ENCODE data around the gene MFAP4.

Gene MFAP4, protein sequence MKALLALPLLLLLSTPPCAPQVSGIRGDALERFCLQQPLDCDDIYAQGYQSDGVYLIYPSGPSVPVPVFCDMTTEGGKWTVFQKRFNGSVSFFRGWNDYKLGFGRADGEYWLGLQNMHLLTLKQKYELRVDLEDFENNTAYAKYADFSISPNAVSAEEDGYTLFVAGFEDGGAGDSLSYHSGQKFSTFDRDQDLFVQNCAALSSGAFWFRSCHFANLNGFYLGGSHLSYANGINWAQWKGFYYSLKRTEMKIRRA

DNA sequence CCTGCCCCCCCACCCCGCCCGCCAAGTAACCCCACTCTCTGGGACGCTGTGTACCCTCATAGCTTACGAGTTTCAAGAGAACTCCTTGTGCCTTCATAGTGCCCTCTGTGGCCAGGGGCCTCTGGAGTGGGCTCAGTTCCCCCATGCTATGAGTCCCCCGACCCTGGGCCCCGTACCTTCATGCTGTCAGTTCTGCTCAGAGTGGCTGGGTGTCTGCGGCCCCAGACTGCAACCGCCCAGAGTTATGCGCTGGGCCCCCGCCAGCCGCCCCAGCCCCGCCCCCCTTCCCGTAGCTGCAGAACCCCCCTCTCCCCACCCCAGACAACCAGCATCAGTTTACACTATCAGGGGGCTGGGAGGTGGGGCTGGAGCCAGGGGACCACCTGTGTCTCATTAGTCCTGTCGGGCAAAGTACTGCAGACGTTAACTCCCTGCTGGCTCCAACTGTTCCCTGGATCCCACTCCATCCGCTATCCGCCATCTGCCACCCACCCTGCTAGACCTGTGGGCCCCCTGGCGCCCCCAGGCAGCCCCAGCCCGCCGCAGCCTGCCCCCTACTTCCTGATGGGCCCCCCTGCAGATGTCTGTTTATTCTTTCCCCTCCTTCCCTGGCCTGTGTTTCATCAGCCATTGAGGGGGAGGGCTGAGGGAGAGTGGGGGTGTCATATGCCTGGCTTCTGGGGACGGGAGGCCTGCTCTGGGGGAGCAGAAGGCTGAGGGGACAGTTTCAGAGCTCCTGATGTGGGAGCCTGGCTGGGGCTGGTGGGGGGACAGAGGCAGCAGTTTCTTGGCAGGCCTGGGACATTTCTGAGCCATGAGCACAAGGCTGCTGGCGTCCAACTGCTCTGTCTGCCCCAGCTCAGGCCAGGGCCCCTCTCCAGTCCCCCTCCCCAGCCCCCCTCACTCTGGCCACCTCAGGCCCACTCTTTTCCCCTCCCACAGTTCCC, at the start of gene MFAP4:
Gene MFAP4 (minus strand): TSS at position 217 of the 947 bp plus-strand sequence. CDS start 35 bp downstream, at position 182.
- Histone ChIP-seq H3K9me3 (ENCODE audit: control insufficient read depth, insufficient read depth, low read length) (no peaks in the 10 kb centered on the region), H3K4me1 (ENCODE audit: control insufficient read depth, insufficient read depth, low read length) (peaks cover 9% of the 10 kb centered on the region), H3K36me3 (ENCODE audit: control insufficient read depth, insufficient read depth, low read length) (peaks cover 22% of the 10 kb centered on the region), H3K27me3 (ENCODE audit: control insufficient read depth, insufficient read depth, low read length) (no peaks in the 10 kb centered on the region), H3K27ac (ENCODE audit: low read length) (no peak within 1 kb of the TSS), H3K4me3 (ENCODE audit: low read length) (0 out of 2 replicates have a peak within 1 kb of the TSS, but pooled peaks have one; percentile 5)
- no peak for DNase-seq (ENCODE audit: low read depth, low spot score)
- no CpG with 5 or more reads among the region's 22 CpGs for WGBS (ENCODE audit: insufficient coverage, insufficient read length)

DNA sequence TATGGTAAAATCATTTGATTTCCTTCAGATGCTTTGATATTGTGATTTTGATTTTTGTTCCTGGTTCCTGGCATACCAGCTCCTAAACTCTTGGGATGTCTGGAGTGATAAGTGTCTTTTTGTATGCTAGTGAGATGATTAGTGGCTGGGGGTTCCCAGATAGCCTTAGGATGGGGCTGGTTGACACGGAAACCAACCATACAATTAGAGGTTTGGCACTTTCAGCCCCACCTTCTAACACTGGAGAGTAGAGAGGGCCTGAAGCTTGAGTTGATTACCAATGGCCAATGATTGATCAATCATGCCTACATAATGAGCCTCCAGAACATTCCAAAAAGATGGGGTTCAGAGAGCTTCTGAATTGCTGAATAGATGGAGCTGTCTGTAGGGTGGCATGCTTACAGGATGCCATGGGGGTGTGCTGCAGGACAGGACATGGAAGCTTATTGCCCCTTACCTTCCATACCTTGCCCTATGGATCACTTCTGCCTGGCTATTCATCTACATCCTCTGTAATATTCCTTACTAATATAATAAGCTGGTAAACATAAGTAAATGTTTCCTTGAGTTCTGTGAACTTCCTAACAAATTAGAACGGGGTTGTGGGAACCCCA, 46.8 kb upstream of the MFAP4 start:
- H3K4me3 ChIP-seq (ENCODE audit: low read length): no peak overlapping the region
- no peak overlapping the region for H3K27ac ChIP-seq (ENCODE audit: low read length)
- H3K27me3 ChIP-seq (ENCODE audit: control insufficient read depth, insufficient read depth, low read length): no peaks in the 10 kb centered on the region
- WGBS (ENCODE audit: insufficient coverage, insufficient read length): no CpG with 5 or more reads among the region's 2 CpGs
- peaks cover 3% of the 10 kb centered on the region for H3K4me1 ChIP-seq (ENCODE audit: control insufficient read depth, insufficient read depth, low read length)
- DNase-seq (ENCODE audit: low read depth, low spot score): no peak
- H3K36me3 ChIP-seq (ENCODE audit: control insufficient read depth, insufficient read depth, low read length): no peaks in the 10 kb centered on the region
- no peaks in the 10 kb centered on the region for H3K9me3 ChIP-seq (ENCODE audit: control insufficient read depth, insufficient read depth, low read length)

DNA sequence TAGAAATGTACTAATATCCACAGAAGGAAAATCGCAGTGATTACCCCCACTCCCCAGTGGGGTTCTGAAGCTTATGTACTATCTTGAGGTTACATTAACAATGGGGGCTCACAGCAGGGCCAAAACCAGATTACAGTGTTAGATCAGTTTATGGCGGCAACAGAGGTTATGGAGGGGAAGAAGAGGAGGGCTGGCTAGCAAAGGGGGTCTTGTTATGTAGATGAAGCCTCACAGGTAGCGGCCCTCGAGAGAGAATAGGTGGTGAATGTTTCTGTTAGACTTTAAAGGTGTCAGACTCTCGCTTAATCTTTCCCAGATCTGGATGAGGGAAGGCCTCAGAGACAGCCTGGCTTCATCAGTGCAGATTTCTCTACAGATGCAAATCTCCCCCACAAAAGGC, 46.3 kb upstream of the MFAP4 start:
- Histone ChIP-seq H3K27me3 (ENCODE audit: control insufficient read depth, insufficient read depth, low read length) (no peaks in the 10 kb centered on the region), H3K27ac (ENCODE audit: low read length) (no peak overlapping the region), H3K9me3 (ENCODE audit: control insufficient read depth, insufficient read depth, low read length) (no peaks in the 10 kb centered on the region), H3K4me3 (ENCODE audit: low read length) (no peak overlapping the region), H3K36me3 (ENCODE audit: control insufficient read depth, insufficient read depth, low read length) (no peaks in the 10 kb centered on the region), H3K4me1 (ENCODE audit: control insufficient read depth, insufficient read depth, low read length) (peaks cover 3% of the 10 kb centered on the region)
- no peak for DNase-seq (ENCODE audit: low read depth, low spot score)
- no CpG with 5 or more reads among the region's 5 CpGs for WGBS (ENCODE audit: insufficient coverage, insufficient read length)

DNA sequence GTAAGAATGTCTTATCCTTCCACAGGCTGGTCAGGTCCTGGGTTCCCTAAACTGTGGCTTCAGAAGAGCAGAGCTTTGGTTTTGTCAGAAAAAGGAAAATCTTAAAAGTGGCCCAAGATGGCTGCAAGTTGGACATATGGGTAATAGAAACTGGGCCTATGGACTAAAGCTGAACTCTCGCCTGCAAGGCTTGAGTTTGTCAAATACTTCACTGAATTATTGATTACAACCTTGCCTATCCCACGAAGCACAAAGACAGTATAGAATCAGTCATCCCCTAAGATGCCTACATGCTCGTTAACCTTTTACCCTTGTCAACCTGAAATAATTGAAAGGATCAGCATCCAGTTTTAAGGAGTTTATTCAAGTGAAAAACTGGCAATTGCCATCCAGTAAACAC, 44.7 kb upstream of the MFAP4 start:
- H3K27me3 ChIP-seq (ENCODE audit: control insufficient read depth, insufficient read depth, low read length): no peaks in the 10 kb centered on the region
- no peak for DNase-seq (ENCODE audit: low read depth, low spot score)
- no CpG with 5 or more reads among the region's 3 CpGs for whole genome bisulfite sequencing (ENCODE audit: insufficient coverage, insufficient read length)
- H3K4me1 ChIP-seq (ENCODE audit: control insufficient read depth, insufficient read depth, low read length): peaks cover 3% of the 10 kb centered on the region
- no peak overlapping the region for H3K27ac ChIP-seq (ENCODE audit: low read length)
- no peak overlapping the region for H3K4me3 ChIP-seq (ENCODE audit: low read length)
- no peaks in the 10 kb centered on the region for H3K9me3 ChIP-seq (ENCODE audit: control insufficient read depth, insufficient read depth, low read length)
- no peaks in the 10 kb centered on the region for H3K36me3 ChIP-seq (ENCODE audit: control insufficient read depth, insufficient read depth, low read length)

DNA sequence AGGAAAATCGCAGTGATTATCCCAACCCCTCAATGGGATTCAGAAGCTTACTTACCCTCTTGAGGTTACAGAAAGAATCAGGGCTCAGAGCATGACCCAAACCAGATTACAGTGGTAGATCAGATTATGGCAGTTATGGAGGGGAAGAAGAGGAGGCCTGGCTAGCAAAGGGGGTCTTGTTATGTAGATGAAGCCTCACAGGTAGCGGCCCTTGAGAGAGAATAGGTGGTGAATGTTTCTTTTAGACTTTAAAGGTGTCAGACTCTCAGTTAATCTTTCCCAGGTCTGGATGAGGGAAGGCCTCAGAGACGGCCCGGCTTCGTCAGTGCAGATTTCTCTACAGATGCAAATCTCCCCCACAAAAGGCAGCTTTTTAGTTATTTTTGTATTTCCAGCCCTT, 39.6 kb upstream of the MFAP4 start:
- no peaks in the 10 kb centered on the region for H3K9me3 ChIP-seq (ENCODE audit: control insufficient read depth, insufficient read depth, low read length)
- H3K27ac ChIP-seq (ENCODE audit: low read length): no peak overlapping the region
- no peak for DNase-seq (ENCODE audit: low read depth, low spot score)
- H3K4me3 ChIP-seq (ENCODE audit: low read length): no peak overlapping the region
- H3K36me3 ChIP-seq (ENCODE audit: control insufficient read depth, insufficient read depth, low read length): no peaks in the 10 kb centered on the region
- no peaks in the 10 kb centered on the region; the same call in 1 of the 2 replicates for H3K4me1 ChIP-seq (ENCODE audit: control insufficient read depth, insufficient read depth, low read length)
- H3K27me3 ChIP-seq (ENCODE audit: control insufficient read depth, insufficient read depth, low read length): no peaks in the 10 kb centered on the region
- no CpG with 5 or more reads among the region's 5 CpGs for WGBS (ENCODE audit: insufficient coverage, insufficient read length)

DNA sequence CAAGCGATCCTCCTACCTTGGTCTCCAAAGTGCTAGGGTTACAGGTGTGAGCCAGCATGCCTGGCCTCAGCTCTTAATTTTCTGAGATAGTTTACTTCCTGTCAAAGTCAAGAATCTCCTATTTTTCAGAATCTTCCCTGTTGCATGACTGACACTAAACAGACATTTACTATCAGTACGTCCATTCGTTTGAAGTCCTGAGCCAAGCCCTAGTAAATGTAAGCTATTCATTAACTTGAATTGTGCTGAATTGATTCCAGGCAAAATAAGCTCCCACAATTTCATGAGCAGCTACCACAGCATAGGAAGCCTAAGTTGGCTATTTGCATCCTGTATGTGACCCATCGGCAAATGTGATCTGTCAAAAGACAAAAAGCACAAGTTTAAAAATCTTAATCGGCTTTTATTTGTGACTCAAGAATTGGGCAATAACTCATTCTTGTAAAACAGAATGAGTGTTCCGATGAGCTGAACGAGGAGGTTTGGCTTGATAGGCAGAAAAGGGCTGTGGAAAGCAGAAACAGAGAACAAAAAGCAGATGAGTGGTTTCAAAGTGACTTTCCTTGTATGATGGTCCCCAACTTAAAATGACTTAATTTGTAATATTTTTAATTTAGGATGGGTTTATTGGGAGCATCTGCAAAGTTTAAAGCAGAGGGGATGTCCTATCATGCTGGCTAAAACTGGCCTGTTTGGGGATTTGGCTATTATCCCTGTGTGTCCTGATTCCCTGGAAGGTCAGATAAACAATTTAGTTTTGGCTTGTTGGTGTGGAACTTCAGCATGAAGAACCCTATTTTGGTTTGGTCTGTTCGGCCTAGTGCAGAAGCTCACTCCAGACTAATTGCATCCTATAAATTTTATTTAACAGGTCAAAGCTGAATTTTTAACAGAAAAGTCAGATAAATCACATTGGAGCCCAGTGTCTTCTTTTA, 38.2 kb upstream of the MFAP4 start:
- Histone ChIP-seq H3K9me3 (ENCODE audit: control insufficient read depth, insufficient read depth, low read length) (no peaks in the 10 kb centered on the region), H3K4me3 (ENCODE audit: low read length) (no peak overlapping the region), H3K4me1 (ENCODE audit: control insufficient read depth, insufficient read depth, low read length) (no peaks in the 10 kb centered on the region; the same call in 1 of the 2 replicates), H3K27me3 (ENCODE audit: control insufficient read depth, insufficient read depth, low read length) (no peaks in the 10 kb centered on the region), H3K36me3 (ENCODE audit: control insufficient read depth, insufficient read depth, low read length) (no peaks in the 10 kb centered on the region), H3K27ac (ENCODE audit: low read length) (no peak overlapping the region)
- no peak for DNase-seq (ENCODE audit: low read depth, low spot score)
- no CpG with 5 or more reads among the region's 8 CpGs for WGBS (ENCODE audit: insufficient coverage, insufficient read length)

DNA sequence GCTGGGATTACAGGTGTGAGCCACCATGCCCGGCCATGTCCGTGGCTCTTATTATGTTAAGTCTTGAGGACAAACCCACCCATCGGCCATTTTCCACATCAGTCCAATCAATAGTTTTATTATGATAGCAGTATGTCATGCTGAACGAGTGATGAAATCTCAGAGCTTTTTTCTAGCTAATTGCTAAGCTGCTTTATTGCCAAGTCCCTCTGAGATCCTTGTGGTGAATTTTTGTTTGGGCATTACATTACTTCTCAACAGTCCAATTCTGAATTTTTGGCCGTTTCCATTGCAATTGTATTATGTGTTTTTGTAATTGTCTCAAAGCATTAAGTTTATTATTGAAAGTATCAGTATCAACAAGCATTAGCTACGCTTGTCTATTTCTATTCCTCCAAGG, 34.9 kb upstream of the MFAP4 start:
- DNase-seq (ENCODE audit: low read depth, low spot score): no peak
- Histone ChIP-seq H3K27ac (ENCODE audit: low read length) (no peak overlapping the region), H3K27me3 (ENCODE audit: control insufficient read depth, insufficient read depth, low read length) (no peaks in the 10 kb centered on the region), H3K36me3 (ENCODE audit: control insufficient read depth, insufficient read depth, low read length) (no peaks in the 10 kb centered on the region), H3K4me1 (ENCODE audit: control insufficient read depth, insufficient read depth, low read length) (no peaks in the 10 kb centered on the region; the same call in 1 of the 2 replicates), H3K9me3 (ENCODE audit: control insufficient read depth, insufficient read depth, low read length) (no peaks in the 10 kb centered on the region), H3K4me3 (ENCODE audit: low read length) (no peak overlapping the region)
- no CpG with 5 or more reads among the region's 6 CpGs for WGBS (ENCODE audit: insufficient coverage, insufficient read length)

DNA sequence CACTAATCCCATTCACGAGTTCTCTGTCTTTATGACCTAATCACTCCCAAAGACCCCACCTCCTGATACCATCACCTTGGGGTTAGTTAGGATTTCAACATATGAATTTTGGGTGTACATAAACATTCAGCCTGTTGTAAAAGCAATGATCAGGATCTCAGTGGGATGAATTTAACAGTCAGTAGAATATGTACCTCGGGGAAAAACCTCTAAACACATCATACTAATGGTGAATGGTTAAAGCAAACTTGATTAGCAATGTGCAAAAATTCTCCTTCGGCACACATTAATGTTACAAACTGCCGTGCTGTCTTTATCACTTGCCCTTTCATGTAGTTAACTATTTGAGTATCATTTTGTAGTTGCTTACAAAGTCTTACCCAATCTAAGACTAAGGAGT, 34.2 kb upstream of the MFAP4 start:
- H3K27me3 ChIP-seq (ENCODE audit: control insufficient read depth, insufficient read depth, low read length): no peaks in the 10 kb centered on the region
- DNase-seq (ENCODE audit: low read depth, low spot score): no peak
- no peaks in the 10 kb centered on the region; the same call in 1 of the 2 replicates for H3K4me1 ChIP-seq (ENCODE audit: control insufficient read depth, insufficient read depth, low read length)
- H3K36me3 ChIP-seq (ENCODE audit: control insufficient read depth, insufficient read depth, low read length): no peaks in the 10 kb centered on the region
- no peak overlapping the region for H3K27ac ChIP-seq (ENCODE audit: low read length)
- WGBS (ENCODE audit: insufficient coverage, insufficient read length): no CpG with 5 or more reads among the region's 4 CpGs
- no peak overlapping the region for H3K4me3 ChIP-seq (ENCODE audit: low read length)
- H3K9me3 ChIP-seq (ENCODE audit: control insufficient read depth, insufficient read depth, low read length): no peaks in the 10 kb centered on the region

DNA sequence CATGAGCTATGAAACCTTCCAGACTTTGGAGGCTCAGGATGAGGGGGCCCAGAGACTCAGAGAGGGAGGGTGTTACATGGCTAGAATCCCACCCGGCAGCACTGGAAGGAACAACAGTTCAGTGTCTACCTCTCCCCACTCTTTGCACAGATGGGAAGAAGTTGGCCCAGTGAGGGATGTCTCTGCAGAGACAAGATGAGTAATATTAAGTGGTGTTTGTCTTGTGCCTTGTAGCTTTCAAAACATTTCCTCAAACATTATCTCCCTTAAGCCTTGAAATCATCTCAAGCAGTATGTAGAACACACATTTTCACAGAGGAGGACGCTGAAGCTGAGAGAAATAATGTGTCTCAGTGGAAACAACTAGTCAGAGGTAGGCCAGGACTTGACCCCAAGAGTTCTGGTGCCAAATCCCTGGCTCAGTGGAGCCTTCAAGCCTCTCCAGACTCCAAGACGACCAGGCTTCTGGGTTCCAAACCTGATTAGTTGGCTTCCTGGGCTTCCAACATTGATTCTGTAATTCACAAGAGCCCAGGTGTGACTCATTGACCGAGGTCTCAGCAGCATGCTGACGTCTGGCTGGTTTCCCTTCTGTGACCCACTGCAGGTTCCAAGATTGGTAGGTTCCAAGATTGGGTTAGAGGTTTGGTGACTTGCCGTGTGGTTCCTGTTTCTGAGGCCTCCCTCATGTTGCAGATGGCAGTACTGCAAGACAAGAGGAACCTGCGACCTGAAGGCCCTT, 31.4 kb upstream of the MFAP4 start:
- Histone ChIP-seq H3K27me3 (ENCODE audit: control insufficient read depth, insufficient read depth, low read length) (no peaks in the 10 kb centered on the region), H3K27ac (ENCODE audit: low read length) (no peak overlapping the region), H3K36me3 (ENCODE audit: control insufficient read depth, insufficient read depth, low read length) (no peaks in the 10 kb centered on the region), H3K4me3 (ENCODE audit: low read length) (no peak overlapping the region), H3K4me1 (ENCODE audit: control insufficient read depth, insufficient read depth, low read length) (no peaks in the 10 kb centered on the region; the same call in 1 of the 2 replicates), H3K9me3 (ENCODE audit: control insufficient read depth, insufficient read depth, low read length) (no peaks in the 10 kb centered on the region)
- no CpG with 5 or more reads among the region's 7 CpGs for WGBS (ENCODE audit: insufficient coverage, insufficient read length)
- DNase-seq (ENCODE audit: low read depth, low spot score): no peak

Data from iPS DF 6.9 (cell line).